Natural killer cell (primary cell): ENCODE measurements around the gene TRIM27. TPM values are rescaled to one million over a fixed set of nuclear protein-coding genes. Genes with fewer than 3 reads are reported as not detected.
A peak's percentile ranks its signal among the peaks of the same experiment; 100 is the strongest.

Experiments
- ATAC-seq, 3 donors: fragments of 150-1000 bp in 2 of 3; fragments of 200-7000 bp in 1 of 3; cut with Tn5 transposase; 1 replicate in 1 of 3; 2 replicates in 2 of 3; pipeline ENCODE4 v1.10.0; 2021; ENCODE audit warnings: mild to moderate bottlenecking in 2 of 3, moderate library complexity in 2 of 3
- DNase-seq, 2 donors: peaks; one replicate each; pipeline versions ENCODE4 v3.0.0 to v3.0.0-alpha.2; 2013 to 2021; ENCODE audit warnings: mixed read lengths in 1 of 2
- H3K27ac ChIP-seq: one replicate; pipeline ENCODE4 v1.5.1; 2013; ENCODE audit warnings: mild to moderate bottlenecking, low read length
- H3K27me3 ChIP-seq: one replicate; pipeline ENCODE4 v1.6.1; 2013; ENCODE audit warnings: low read length; ENCODE audit not compliant: control insufficient read depth, insufficient read depth
- H3K36me3 ChIP-seq: one replicate; pipeline ENCODE4 v1.6.1; 2013; ENCODE audit warnings: low read length; ENCODE audit not compliant: control insufficient read depth, insufficient read depth
- H3K4me1 ChIP-seq: one replicate; pipeline ENCODE4 v1.6.1; 2013; ENCODE audit warnings: low read length; ENCODE audit not compliant: control insufficient read depth, insufficient read depth
- H3K4me3 ChIP-seq: one replicate; pipeline ENCODE4 v1.5.1; 2013; ENCODE audit warnings: low read length
- H3K9me3 ChIP-seq: one replicate; pipeline ENCODE4 v1.6.1; 2013; ENCODE audit warnings: low read length; ENCODE audit not compliant: control insufficient read depth, insufficient read depth
- H3K27ac Mint-ChIP-seq, 2 donors: one replicate each; pipeline ENCODE4 v1.8.0; 2022; ENCODE audit warnings: mild to moderate bottlenecking in 2 of 2, mixed read lengths in 2 of 2, moderate library complexity in 1 of 2
- H3K27me3 Mint-ChIP-seq, 2 donors: one replicate each; pipeline ENCODE4 v1.8.0; 2022; ENCODE audit warnings: low read depth in 2 of 2, mixed read lengths in 2 of 2
- H3K36me3 Mint-ChIP-seq: one replicate; pipeline ENCODE4 v1.8.0; 2022; ENCODE audit warnings: mixed read lengths
- H3K4me1 Mint-ChIP-seq, 2 donors: one replicate each; pipeline ENCODE4 v1.8.0; 2022; ENCODE audit warnings: mixed read lengths in 2 of 2
- H3K4me3 Mint-ChIP-seq: one replicate; pipeline ENCODE4 v1.8.0; 2022; ENCODE audit warnings: mild to moderate bottlenecking, moderate library complexity, mixed read lengths
- H3K9me3 Mint-ChIP-seq, 2 donors: one replicate each; pipeline ENCODE4 v1.8.0; 2022; ENCODE audit warnings: mixed read lengths in 2 of 2
- WGBS: methylation state at CpG from one replicate; pipeline ENCODE4 v1.1.7; 2013; ENCODE audit warnings: missing lambda C conversion rate; ENCODE audit not compliant: insufficient coverage; 5-methylcytosine and 5-hydroxymethylcytosine counted together
- intact Hi-C: fragments of 100-400 bp; cut with micrococcal nuclease; formaldehyde crosslinking; loops from one replicate; pipeline ENCODE4 v1.14.2; 2022
- total RNA-seq, 4 donors: library from RNA; stranded (reverse); fragments of 120-200 nt in 1 of 4; gene quantifications; one replicate each; pipeline versions ENCODE4 v1.2.3 to v1.2.4, GENCODE V29; 2013 to 2022
- TF ChIP-seq, protein P1 (sequence below): fragments of 200-600 bp; IDR thresholded peaks from one replicate; pipeline ENCODE4 v1.8.0; 2022; ENCODE audit warnings: antibody characterized with exemption

The TRIM27 gene
- total RNA-seq, 3 donors from 2014 or later (not counting 1 experiment from before 2014, with no cell fraction given), result 19.3 to 33.6 (median 25.1) TPM

DNA sequence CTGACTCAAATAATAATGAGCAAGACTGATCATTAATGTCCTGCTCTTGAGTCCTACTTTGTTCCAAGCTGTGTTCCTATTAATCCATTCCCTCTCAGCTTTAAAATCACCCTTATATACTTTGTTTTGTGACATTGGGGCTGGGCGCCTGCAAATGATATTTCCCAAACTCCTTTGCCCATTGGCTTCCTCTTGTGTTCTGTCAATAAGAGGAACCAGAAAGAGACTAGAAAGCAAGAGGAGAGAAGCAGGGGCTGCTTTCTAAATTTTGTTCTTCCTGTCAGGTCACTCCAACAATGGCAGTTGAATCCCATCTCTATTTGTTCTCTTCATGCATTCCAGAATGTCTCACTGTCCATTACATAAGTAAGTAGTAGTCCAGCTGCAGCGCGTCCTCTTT is 21.6 kb upstream of the TRIM27 start:
- no peaks in the 10 kb centered on the region for H3K9me3 Mint-ChIP-seq
- H3K27me3 ChIP-seq, result no peaks in the 10 kb centered on the region
- peak overlapping the region in 1 of 2 donors; percentile 98 for H3K27ac Mint-ChIP-seq
- H3K36me3 ChIP-seq, result no peaks in the 10 kb centered on the region
- DNase-seq (no peak), ATAC-seq (no peak)
- no peaks in the 10 kb centered on the region for H3K9me3 ChIP-seq
- H3K4me3 ChIP-seq, result no peak overlapping the region
- TF ChIP-seq, protein P1, sequence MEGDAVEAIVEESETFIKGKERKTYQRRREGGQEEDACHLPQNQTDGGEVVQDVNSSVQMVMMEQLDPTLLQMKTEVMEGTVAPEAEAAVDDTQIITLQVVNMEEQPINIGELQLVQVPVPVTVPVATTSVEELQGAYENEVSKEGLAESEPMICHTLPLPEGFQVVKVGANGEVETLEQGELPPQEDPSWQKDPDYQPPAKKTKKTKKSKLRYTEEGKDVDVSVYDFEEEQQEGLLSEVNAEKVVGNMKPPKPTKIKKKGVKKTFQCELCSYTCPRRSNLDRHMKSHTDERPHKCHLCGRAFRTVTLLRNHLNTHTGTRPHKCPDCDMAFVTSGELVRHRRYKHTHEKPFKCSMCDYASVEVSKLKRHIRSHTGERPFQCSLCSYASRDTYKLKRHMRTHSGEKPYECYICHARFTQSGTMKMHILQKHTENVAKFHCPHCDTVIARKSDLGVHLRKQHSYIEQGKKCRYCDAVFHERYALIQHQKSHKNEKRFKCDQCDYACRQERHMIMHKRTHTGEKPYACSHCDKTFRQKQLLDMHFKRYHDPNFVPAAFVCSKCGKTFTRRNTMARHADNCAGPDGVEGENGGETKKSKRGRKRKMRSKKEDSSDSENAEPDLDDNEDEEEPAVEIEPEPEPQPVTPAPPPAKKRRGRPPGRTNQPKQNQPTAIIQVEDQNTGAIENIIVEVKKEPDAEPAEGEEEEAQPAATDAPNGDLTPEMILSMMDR, result no peak
- 84% methylated on average over 3 of the region's 3 CpGs for WGBS
- intact Hi-C loops, result no loop called here
- H3K27me3 Mint-ChIP-seq, result peaks cover 0 to 7% of the 10 kb centered on the region in 2 donors
- H3K4me3 Mint-ChIP-seq, result peak overlapping the region; percentile 11
- peaks cover 41 to 43% of the 10 kb centered on the region in 2 donors for H3K4me1 Mint-ChIP-seq
- no peak overlapping the region for H3K27ac ChIP-seq
- peaks cover 30% of the 10 kb centered on the region for H3K4me1 ChIP-seq
- peaks cover 8% of the 10 kb centered on the region for H3K36me3 Mint-ChIP-seq

DNA sequence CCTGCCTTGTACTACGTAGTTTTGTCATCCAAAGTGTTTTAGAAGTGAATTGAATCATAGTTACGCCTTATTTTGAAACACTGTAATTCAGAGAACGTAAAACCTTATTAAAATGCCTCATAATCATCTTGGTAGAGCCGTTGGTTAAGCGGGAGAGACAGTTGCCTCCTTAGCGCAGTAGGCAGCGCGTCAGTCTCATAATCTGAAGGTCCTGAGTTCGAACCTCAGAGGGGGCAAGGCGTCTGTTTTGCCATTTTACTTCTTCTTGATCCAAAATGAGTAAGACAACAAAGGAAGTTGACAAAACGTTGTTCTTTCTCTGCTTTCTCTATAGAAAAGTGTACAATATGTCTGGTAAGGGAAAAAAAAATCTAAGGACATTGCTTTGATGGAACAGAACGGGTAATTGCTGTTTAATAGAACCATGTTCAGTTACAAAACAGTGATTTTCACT is 20.7 kb upstream of the TRIM27 start:
- Histone ChIP-seq H3K4me3 (peak overlapping the region; percentile 53), H3K9me3 (no peaks in the 10 kb centered on the region), H3K36me3 (no peaks in the 10 kb centered on the region), H3K27ac (peak overlapping the region; percentile 73), H3K27me3 (no peaks in the 10 kb centered on the region), H3K4me1 (peaks cover 35% of the 10 kb centered on the region)
- peak overlapping the region; percentile 91 to 98 for H3K27ac Mint-ChIP-seq
- intact Hi-C loops, result loop anchor here (1.0 to 5.0 kb wide), 3 partner anchors 38 to 1052 kb away; a partner anchor contains a TSS
- no peaks in the 10 kb centered on the region for H3K9me3 Mint-ChIP-seq
- 5% methylated on average over 11 of the region's 12 CpGs for WGBS
- TF ChIP-seq, protein P1, result no peak
- H3K4me3 Mint-ChIP-seq, result peak overlapping the region; percentile 99
- peaks cover 0 to 7% of the 10 kb centered on the region in 2 donors for H3K27me3 Mint-ChIP-seq
- peaks cover 8% of the 10 kb centered on the region for H3K36me3 Mint-ChIP-seq
- peak in 2 of 3 donors; percentile 29 to 30 for ATAC-seq
- peak; percentile 55 to 90 for DNase-seq
- peaks cover 48 to 51% of the 10 kb centered on the region in 2 donors for H3K4me1 Mint-ChIP-seq

DNA sequence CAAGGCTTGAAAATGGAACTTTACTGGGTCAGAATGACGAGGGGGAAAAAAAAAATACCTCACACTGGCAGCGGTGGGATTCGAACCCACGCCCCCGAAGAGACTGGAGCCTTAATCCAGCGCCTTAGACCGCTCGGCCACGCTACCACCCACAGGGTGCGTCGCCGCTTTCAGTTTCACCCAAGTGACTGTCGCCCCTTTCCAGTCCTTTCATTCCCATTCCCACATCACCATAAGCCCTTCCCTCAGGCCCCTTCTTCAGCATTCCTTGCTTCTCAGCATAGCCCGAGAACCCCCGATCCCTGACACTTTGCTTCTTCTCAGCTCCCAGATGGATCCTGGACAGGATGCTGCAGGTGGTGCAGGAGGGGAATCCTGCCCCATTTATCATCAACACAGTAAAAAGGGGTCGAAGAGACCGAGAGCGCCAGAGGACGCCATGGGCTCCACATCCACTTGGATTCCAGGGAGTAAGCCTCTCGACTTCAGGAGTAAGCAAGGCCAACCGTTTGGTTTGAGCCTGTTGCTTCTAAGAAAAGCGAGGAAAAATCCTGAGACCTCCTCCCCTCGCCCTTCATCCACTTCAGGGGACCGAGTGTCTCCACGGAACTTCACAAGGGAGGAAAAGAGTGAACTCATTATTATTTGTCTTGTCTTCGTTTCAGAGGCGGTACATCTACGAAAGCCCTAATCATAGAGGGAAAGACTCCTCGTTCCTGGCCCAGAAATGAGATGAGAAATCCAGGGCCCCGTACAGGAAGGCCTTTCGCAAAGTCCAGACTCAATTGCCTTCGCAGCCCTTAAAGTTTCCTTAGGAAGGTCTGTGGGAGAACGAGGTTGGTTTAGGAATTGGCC is 20.0 kb upstream of the TRIM27 start:
- peak overlapping the region; percentile 53 for H3K4me3 ChIP-seq

More for the DNA sequence above, 20.0 kb upstream of the TRIM27 start:
- DNase-seq, result peak; percentile 72 to 74
- Histone ChIP-seq H3K4me1 (peaks cover 35% of the 10 kb centered on the region), H3K9me3 (no peaks in the 10 kb centered on the region), H3K27ac (peak overlapping the region; percentile 73), H3K36me3 (no peaks in the 10 kb centered on the region), H3K27me3 (no peaks in the 10 kb centered on the region)
- 11% methylated on average over 32 of the region's 33 CpGs for WGBS
- peaks cover 8% of the 10 kb centered on the region for H3K36me3 Mint-ChIP-seq
- peak overlapping the region; percentile 91 to 98 for H3K27ac Mint-ChIP-seq
- peaks cover 48 to 51% of the 10 kb centered on the region in 2 donors for H3K4me1 Mint-ChIP-seq
- H3K4me3 Mint-ChIP-seq, result peak overlapping the region; percentile 99
- intact Hi-C loops, result loop anchor here (1.0 to 5.0 kb wide), 3 partner anchors 39 to 1051 kb away; a partner anchor contains a TSS
- no peaks in the 10 kb centered on the region for H3K9me3 Mint-ChIP-seq
- TF ChIP-seq, protein P1, result no peak
- peaks cover 0 to 7% of the 10 kb centered on the region in 2 donors for H3K27me3 Mint-ChIP-seq
- peak in 2 of 3 donors; percentile 15 to 19 for ATAC-seq
